Activated naive CD8-positive, alpha-beta T cell treated with anti-CD3 and anti-CD28 coated beads, Interleukin-2, amount 50 U/mL, for 24 hours (primary cell): ENCODE results near the gene RNF14.

Experiments
- ATAC-seq: fragments of 150-1000 bp; cut with Tn5 transposase; one replicate; pipeline ENCODE4 v1.10.0; 2021
- DNase-seq: peaks from one replicate; pipeline ENCODE4 v3.0.0; 2021
- H3K27ac Mint-ChIP-seq: one replicate; pipeline ENCODE4 v1.8.0; 2021; ENCODE audit warnings: mild to moderate bottlenecking, mixed read lengths
- H3K27me3 Mint-ChIP-seq: one replicate; pipeline ENCODE4 v1.8.0; 2021; ENCODE audit warnings: mixed read lengths
- H3K36me3 Mint-ChIP-seq: one replicate; pipeline ENCODE4 v1.8.0; 2021; ENCODE audit warnings: low read depth, mixed read lengths
- H3K4me1 Mint-ChIP-seq: one replicate; pipeline ENCODE4 v1.8.0; 2021; ENCODE audit warnings: mixed read lengths
- H3K4me3 Mint-ChIP-seq: one replicate; pipeline ENCODE4 v1.8.0; 2021; ENCODE audit warnings: mild to moderate bottlenecking, moderate library complexity, mixed read lengths
- H3K9me3 Mint-ChIP-seq: one replicate; pipeline ENCODE4 v1.8.0; 2021; ENCODE audit warnings: mixed read lengths

RNF14 gene

DNA sequence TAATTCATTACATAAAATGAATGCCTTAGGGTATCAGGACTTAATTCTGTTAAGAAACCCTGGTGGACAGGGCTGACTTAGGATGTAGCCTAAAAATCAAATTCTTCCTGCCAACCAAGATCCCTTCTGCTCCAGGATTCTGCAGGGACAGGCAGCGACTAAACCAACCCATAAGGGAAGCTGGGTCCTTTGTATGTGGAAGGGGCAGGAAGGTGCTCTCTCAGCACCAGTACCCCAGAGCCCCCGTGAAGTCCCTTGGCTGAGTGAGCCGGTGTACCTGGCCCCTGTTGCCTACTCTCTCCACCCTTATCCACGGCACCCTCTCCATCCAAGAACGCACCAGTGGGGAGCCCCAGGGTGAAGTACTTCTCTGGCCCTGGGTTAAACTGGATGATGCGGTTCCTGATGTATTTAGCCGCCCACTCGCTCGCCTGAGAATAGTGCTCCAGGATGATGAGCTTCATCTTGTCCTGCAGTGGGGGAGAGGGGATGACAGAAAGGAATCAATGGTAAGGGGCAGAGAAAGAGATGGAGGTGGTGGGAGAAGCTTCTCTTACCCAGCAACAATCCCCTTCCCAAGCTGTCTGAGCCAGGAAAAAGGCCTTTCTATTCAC lies 42.8 kb downstream of the RNF14 start:
- no peak for ATAC-seq
- H3K36me3 Mint-ChIP-seq = peaks cover 32% of the 10 kb centered on the region
- peak overlapping the region; percentile 84 for H3K27ac Mint-ChIP-seq
- peaks cover 3% of the 10 kb centered on the region for H3K27me3 Mint-ChIP-seq
- DNase-seq = peak; percentile 30
- no peaks in the 10 kb centered on the region for H3K9me3 Mint-ChIP-seq
- peaks cover 82% of the 10 kb centered on the region for H3K4me1 Mint-ChIP-seq
- H3K4me3 Mint-ChIP-seq = peak overlapping the region; percentile 87

DNA sequence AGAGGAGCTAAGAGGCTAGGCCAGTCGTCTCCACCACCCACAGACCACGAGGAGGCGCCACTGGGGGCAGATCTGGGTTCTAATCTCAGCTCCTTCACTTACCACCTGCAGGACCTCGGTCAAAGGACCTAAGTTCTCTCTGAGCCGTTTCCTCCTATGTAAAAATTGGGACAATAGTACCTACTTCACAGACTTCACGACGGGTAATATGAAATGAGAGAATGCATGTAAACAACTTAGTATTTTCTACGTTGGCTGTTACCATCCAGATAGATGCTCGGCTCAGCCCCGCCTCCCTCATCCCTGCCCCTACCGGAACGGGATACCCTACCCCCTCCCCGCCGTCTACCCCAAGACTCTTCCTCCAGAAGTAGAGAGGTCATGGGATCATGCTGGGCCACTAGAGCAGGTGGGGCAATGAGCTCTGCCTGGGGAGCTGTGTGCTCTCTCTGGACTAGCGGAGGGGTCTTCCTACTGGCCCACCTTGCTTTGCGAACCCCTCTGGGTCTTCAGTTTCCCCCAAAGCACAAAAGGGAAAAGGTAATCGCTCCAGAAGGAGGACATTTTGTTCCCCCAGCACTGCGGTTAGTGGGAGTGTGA lies 43.4 kb downstream of the RNF14 start:
- peaks cover 81% of the 10 kb centered on the region for H3K4me1 Mint-ChIP-seq
- ATAC-seq = no peak
- peaks cover 28% of the 10 kb centered on the region for H3K36me3 Mint-ChIP-seq
- peak overlapping the region; percentile 87 for H3K4me3 Mint-ChIP-seq
- peak overlapping the region; percentile 84 for H3K27ac Mint-ChIP-seq
- H3K27me3 Mint-ChIP-seq = peaks cover 3% of the 10 kb centered on the region
- H3K9me3 Mint-ChIP-seq = no peaks in the 10 kb centered on the region
- DNase-seq = peak; percentile 83

DNA sequence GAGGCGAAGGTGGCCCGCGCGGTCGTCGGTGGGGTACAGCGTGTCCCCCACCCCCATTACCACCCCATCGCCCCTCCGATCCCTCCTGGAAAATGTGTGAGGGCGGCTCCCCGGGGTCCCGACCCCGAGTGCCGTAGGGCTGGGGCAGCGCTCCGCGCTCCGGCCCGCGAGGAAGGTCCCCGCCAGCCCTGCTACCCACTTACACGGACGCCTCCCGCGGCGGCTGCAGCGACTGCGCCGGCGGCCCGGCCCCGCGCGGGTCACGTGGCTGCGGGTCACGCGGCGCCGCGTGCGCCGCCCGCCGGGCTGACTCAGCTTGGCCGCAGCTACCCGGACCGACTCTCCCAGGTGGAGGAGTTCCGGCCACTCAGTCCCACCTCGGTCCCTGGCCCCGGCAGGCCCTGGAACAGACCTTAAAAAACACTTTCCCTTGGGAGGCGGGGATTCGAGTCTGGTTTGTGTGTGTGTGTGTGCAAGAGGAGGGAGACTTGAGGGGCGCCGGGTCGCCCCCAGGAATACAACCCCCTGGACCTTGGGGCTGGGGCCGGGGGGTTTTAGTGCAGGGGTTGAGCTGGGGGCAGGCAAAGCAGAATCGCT lies 44.0 kb downstream of the RNF14 start, which contains the start of gene GNPDA1:
Gene GNPDA1 (minus strand): TSS at position 236 of the 597 bp plus-strand sequence. CDS start 992 bp downstream, outside the sequence.
- Mint-ChIP-seq H3K9me3 (no peaks in the 10 kb centered on the region), H3K4me1 (peaks cover 81% of the 10 kb centered on the region), H3K27ac (peak within 1 kb of the TSS; percentile 99), H3K27me3 (peaks cover 3% of the 10 kb centered on the region), H3K36me3 (peaks cover 23% of the 10 kb centered on the region), H3K4me3 (peak within 1 kb of the TSS; percentile 87)
- ATAC-seq = no peak
- peak; percentile 76 for DNase-seq

DNA sequence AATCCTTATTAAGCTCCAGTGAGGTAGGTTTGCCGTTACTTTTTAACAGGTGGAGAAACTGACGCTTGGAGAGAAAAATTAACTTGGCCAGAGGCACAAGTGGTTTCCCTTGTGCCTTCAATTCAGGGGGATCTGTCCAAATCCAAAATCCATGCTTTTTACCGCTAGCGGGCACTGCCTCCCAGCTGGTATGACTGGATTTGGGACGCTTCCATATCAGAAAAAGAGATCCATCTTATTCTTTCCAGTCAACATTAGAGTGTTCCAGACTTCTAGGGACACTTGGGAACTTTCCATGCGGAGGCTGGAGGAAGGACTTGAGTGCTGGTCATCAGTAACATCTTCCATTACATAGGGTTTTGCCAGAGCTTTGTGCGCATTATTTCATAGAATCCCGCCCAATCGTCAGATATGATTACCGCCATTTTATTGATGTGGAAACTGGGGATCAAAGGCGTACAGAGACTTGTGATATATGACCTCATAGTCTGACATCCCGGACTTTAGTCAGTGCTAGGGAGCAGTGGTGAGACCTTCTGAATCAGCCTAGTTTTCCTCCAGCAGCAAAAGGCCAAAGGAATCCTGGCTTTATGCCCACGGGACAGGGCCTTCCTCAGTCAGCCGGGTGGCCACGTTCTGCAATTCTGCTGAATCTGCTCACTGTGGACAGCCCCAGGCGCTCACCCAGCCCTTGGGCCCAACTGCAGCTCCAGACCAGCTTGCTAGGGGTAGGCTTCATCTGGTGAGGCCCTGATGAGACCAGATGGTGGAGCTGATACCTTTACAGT lies 45.0 kb downstream of the RNF14 start:
- ATAC-seq (no peak), DNase-seq (peak; percentile 40)
- peaks cover 82% of the 10 kb centered on the region for H3K4me1 Mint-ChIP-seq
- peak overlapping the region; percentile 87 for H3K4me3 Mint-ChIP-seq
- H3K27me3 Mint-ChIP-seq = peaks cover 5% of the 10 kb centered on the region
- no peaks in the 10 kb centered on the region for H3K9me3 Mint-ChIP-seq
- peak overlapping the region; percentile 99 for H3K27ac Mint-ChIP-seq
- H3K36me3 Mint-ChIP-seq = peaks cover 15% of the 10 kb centered on the region

DNA sequence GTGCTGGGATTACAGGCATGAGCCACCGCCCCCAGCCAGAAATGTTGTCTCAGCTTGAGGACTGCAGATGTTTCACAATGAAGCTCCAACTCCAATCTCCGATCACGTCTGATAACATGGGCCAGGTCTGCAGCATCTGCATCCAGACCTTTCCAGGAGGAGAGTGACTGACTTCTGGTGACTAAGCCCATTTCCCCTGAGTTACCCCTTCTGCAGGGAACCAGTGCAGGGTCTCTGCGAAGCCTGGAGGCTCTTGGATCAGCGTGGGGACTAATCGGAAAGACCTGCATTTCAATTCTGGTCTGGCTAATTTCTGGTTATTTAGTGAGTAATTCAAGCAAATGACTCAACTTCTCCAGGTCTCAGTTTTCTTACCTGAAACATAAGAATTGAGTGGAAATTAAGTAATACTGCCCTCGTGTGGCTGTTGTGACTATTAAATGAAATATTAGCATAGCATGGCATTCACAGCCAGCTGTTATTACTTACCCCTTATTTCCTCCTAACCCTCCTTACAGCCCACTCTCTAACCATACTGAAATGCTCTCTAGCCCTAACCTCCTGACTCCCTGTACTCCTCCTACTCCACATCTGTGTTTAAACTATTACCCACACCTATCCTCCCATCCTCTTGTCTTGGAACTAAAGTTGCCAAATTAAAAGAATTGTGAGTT lies 46.1 kb downstream of the RNF14 start:
- Mint-ChIP-seq H3K27ac (peak overlapping the region; percentile 99), H3K4me3 (peak overlapping the region; percentile 68), H3K36me3 (peaks cover 7% of the 10 kb centered on the region), H3K27me3 (peaks cover 5% of the 10 kb centered on the region), H3K9me3 (no peaks in the 10 kb centered on the region), H3K4me1 (peaks cover 80% of the 10 kb centered on the region)
- DNase-seq = peak; percentile 49
- ATAC-seq = peak; percentile 7

DNA sequence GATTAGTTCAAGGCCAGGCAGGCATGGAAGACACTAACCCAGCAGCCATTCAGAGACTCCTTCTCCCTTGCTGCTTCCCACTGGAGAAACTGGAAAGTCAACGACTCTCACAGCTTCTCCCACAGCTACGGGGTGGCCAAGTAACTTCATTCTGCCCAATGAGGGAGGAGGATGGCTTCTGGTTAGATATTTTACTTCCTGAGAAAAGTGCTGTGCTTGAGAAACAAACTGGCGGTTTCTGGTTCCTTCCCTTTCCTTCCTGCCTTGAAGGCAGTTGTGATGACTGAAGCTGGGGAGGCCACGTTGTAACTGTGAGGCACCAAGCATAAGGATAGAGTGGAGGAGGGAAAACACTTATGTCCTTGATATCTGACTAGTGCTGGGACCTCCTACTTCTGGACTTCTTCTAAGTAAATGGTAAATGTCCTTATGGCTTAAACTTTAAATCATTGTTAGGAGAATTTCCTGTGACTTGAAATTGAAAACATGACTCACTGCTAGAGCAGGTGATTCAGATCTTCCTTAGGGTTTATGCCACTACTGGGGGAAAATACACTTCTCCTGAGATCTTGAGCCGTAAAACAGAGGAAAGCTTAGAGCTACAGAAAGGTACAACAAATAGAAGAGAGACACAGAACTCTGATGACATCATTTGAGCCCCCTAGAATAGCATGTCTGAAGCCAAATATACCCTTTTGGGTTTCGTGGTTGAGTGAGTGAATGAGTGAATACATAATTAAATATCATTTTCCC lies 47.1 kb downstream of the RNF14 start:
- DNase-seq = peak; percentile 50
- H3K4me1 Mint-ChIP-seq = peaks cover 83% of the 10 kb centered on the region

DNA sequence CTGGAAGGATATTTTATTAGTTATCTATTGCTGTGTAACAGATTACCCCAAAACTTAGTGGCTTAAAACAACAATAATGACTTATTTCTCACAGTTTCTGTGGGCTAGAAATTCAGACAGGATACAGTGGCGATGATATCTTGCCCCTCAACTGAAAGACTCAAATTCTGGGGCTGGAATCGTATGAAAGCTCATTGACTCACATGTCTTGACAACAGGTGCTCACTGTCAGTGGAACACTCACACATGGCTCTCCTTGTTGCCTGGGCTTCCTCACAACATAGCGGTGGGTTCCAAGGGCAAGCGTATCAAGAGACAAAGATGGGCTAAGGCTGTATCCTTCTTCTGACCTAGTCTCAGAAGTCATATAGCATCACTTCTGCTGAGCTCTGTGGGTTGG lies 47.7 kb downstream of the RNF14 start:
- DNase-seq (peak; percentile 47), ATAC-seq (peak; percentile 66)
- Mint-ChIP-seq H3K4me3 (peak overlapping the region; percentile 68), H3K27ac (peak overlapping the region; percentile 99), H3K4me1 (peaks cover 78% of the 10 kb centered on the region), H3K36me3 (peaks cover 8% of the 10 kb centered on the region), H3K27me3 (peaks cover 5% of the 10 kb centered on the region), H3K9me3 (peaks cover 5% of the 10 kb centered on the region)

More for the DNA sequence above, 47.1 kb downstream of the RNF14 start:
- peaks cover 5% of the 10 kb centered on the region for H3K9me3 Mint-ChIP-seq
- H3K4me3 Mint-ChIP-seq = peak overlapping the region; percentile 68
- H3K27me3 Mint-ChIP-seq = peaks cover 5% of the 10 kb centered on the region
- H3K36me3 Mint-ChIP-seq = peaks cover 10% of the 10 kb centered on the region
- peak; percentile 63 for ATAC-seq
- H3K27ac Mint-ChIP-seq = peak overlapping the region; percentile 99

DNA sequence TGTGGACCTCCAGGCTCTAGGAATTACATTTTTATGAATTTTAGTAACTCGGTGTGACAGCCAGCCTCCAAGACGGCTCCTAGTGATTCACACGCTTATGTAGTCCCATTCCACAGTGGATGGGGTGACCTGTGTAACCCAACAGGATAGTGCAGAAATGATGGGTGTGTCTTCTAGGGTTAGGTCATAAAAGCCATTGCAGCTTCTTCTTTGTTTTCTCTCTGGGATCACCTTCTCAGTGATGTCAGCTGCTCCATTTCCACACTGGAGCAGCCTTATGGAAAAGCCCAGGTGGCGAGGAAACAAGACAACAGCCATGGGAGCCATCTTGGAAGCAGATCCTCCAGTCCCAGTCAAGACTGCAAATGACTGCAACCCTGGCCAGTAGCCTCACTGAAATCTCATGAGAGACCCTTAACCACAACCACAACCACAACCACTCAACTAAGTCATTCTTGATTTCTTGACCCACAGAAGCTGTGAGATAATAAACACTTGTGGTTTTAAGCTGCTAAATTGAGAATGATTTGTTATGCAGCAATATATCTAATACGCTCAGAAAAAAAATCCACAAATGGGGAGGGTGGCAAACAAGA lies 49.0 kb downstream of the RNF14 start:
- H3K27me3 Mint-ChIP-seq = peaks cover 5% of the 10 kb centered on the region
- DNase-seq (peak; percentile 53), ATAC-seq (peak; percentile 8)
- peaks cover 8% of the 10 kb centered on the region for H3K36me3 Mint-ChIP-seq
- H3K4me1 Mint-ChIP-seq = peaks cover 74% of the 10 kb centered on the region
- H3K9me3 Mint-ChIP-seq = peaks cover 5% of the 10 kb centered on the region
- peak overlapping the region; percentile 99 for H3K27ac Mint-ChIP-seq
- H3K4me3 Mint-ChIP-seq = peak overlapping the region; percentile 63

DNA sequence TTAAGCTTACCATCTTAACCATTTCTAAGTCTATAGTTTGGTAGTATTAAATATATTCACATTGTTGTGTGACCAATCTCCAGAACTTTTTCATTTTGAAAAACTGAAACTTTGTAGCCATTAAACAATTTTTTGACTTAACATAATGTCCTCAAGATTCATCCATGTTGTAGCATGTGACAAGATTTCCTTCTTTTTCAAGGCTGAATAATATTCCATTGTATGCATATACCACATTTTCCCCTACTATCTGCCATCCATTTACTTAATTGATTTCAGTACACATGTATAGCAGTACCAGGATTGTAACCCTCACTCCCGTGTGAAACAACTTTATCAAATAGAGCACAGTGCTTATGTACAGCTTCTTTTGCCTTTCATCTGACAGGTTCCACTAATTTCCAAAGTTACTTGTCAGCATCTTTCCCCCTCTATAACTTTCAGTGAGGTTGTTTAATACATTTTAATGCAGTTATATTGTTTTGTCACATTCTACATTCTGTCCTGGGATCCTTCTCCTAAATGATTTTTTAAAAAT lies 51.3 kb downstream of the RNF14 start:
- ATAC-seq (no peak), DNase-seq (no peak)
- Mint-ChIP-seq H3K27me3 (peaks cover 5% of the 10 kb centered on the region), H3K4me1 (peaks cover 64% of the 10 kb centered on the region), H3K36me3 (peaks cover 8% of the 10 kb centered on the region), H3K4me3 (no peak overlapping the region), H3K9me3 (peaks cover 5% of the 10 kb centered on the region), H3K27ac (peak overlapping the region; percentile 30)

DNA sequence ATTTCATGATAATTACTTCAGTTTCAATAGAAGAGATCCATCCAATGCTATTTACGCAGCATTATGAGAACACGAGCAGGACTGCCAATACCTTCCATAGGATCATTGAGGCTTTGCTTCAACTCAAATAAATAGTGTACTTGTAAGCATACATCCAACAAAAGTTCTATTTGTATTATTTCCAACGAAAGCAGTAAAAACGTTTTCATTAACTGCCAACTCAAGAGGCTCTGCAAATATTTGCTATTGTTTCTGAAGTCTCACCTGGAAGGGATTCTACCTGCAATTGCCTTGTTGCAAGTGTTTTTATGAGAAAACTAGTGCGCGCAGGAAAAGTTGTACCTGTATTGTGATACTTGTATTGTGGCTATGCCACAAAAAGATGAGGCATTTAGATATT lies 54.9 kb downstream of the RNF14 start:
- H3K4me1 Mint-ChIP-seq = peaks cover 36% of the 10 kb centered on the region
- H3K36me3 Mint-ChIP-seq = peaks cover 5% of the 10 kb centered on the region
- no peak for ATAC-seq
- no peaks in the 10 kb centered on the region for H3K27me3 Mint-ChIP-seq
- DNase-seq = no peak
- peaks cover 5% of the 10 kb centered on the region for H3K9me3 Mint-ChIP-seq
- H3K4me3 Mint-ChIP-seq = peak overlapping the region; percentile 24
- no peak overlapping the region for H3K27ac Mint-ChIP-seq

DNA sequence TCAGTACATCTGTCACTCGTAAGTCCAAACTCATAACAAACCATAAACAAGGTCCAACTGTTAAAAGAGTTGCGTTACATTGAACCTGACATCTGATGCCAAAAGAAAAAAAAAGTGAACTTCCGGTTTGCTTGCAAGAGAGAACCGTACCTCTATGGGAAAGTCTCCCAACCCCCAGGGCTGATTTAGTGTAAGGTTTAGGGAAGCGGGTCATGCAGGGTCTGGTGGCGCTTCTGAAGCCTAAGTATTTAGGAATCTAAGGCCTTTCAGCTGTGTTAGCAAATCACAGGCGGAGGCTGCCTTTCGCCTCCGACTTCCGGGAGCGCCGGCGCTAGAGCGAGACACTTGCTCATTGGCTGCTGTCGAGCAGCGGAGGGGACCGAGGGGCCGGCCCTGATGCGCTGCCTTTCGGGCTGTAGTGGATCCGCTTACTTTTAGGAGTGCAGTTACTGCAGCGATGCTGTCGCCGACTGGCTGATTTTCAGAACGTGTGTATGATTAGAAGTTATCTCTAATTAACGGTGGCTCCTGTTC lies 55.9 kb downstream of the RNF14 start:
- Mint-ChIP-seq H3K27ac (peak overlapping the region; percentile 95), H3K27me3 (no peaks in the 10 kb centered on the region), H3K4me3 (peak overlapping the region; percentile 82), H3K9me3 (peaks cover 5% of the 10 kb centered on the region), H3K36me3 (peaks cover 5% of the 10 kb centered on the region), H3K4me1 (peaks cover 30% of the 10 kb centered on the region)
- ATAC-seq (peak; percentile 100), DNase-seq (peak; percentile 86)

DNA sequence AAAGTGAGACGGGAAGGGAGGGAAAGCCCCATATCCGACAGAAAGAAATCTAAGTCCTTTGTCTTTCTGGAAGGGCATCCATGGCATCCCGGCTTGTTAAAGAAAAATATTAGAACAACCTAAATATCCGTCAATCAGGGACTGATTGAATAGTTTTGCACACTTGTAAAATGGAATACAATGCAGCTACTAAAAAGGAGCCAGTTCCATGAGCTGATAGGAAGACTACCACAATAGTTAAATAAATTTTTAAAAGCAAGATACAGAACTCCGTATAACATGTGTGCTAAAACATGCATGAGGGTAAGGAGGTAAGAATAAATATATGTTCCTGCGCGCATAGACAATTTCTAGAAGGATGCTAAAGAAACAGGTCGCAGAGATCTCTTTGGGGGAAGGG lies 56.7 kb downstream of the RNF14 start:
- Mint-ChIP-seq H3K4me3 (peak overlapping the region; percentile 82), H3K27ac (peak overlapping the region; percentile 95)

DNA sequence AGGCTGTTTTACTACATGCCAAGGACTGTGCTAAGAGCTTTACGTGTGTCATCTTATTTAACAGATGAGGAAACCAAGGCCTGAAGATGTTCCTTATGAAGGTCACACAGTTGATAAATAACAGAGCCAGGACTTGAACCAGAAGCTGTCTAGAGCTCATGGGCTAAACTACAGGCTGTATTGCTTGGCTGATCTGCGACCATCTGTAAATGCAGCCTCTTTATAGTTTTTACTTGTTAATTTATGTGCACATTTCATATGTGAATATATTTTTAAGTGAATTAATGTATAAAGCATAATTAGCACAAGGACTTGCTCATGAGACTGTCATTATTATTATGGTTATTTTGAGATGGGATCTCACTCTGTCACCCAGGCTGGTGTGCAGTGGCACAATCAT lies 63.2 kb downstream of the RNF14 start:
- H3K36me3 Mint-ChIP-seq = no peaks in the 10 kb centered on the region
- H3K4me1 Mint-ChIP-seq = peaks cover 11% of the 10 kb centered on the region
- DNase-seq (no peak), ATAC-seq (no peak)
- H3K27ac Mint-ChIP-seq = no peak overlapping the region
- H3K4me3 Mint-ChIP-seq = no peak overlapping the region
- no peaks in the 10 kb centered on the region for H3K9me3 Mint-ChIP-seq
- no peaks in the 10 kb centered on the region for H3K27me3 Mint-ChIP-seq

More for the DNA sequence above, 56.7 kb downstream of the RNF14 start:
- H3K9me3 Mint-ChIP-seq = no peaks in the 10 kb centered on the region
- no peaks in the 10 kb centered on the region for H3K27me3 Mint-ChIP-seq
- H3K36me3 Mint-ChIP-seq = no peaks in the 10 kb centered on the region
- ATAC-seq = no peak
- H3K4me1 Mint-ChIP-seq = peaks cover 23% of the 10 kb centered on the region
- no peak for DNase-seq
